GM10847 (cell line): Measurements from ENCODE around the gene RBPJL.

Experiments
- POLR2A ChIP-seq: IDR thresholded peaks from 2 replicates; pipeline ENCODE4 v1.6.1; 2011; ENCODE audit not compliant: insufficient read length; ENCODE audit errors: extremely low read depth

Gene RBPJL

GRCh38 chr20:45306431-45306982, at the start of gene RBPJL:
TSS of gene RBPJL (plus strand) at chr20:45306840. CDS start at chr20:45306923, 83 bp downstream.
- TF ChIP-seq POLR2A, result no peak

GRCh38 chr20:45257161-45257560, 49.5 kb upstream of the RBPJL start:
- TF ChIP-seq POLR2A, result no peak

- TF ChIP-seq POLR2A, result no peak
Measured at GRCh38 chr20:45257711-45258110, 48.9 kb upstream of the RBPJL start.

- TF ChIP-seq POLR2A, result no peak
Measured at GRCh38 chr20:45258259-45258658, 48.4 kb upstream of the RBPJL start.

- TF ChIP-seq POLR2A, result no peak
Measured at GRCh38 chr20:45258664-45259063, 48.0 kb upstream of the RBPJL start.

GRCh38 chr20:45263556-45264266, 42.9 kb upstream of the RBPJL start:
- no peak for TF ChIP-seq POLR2A

- no peak for TF ChIP-seq POLR2A
Measured at GRCh38 chr20:45266977-45267376, 39.7 kb upstream of the RBPJL start.

GRCh38 chr20:45268531-45268930, 38.1 kb upstream of the RBPJL start:
- TF ChIP-seq POLR2A, result no peak

GRCh38 chr20:45269056-45269455, 37.6 kb upstream of the RBPJL start:
- no peak for TF ChIP-seq POLR2A

- no peak for TF ChIP-seq POLR2A
Measured at GRCh38 chr20:45269754-45270270, 36.8 kb upstream of the RBPJL start.

GRCh38 chr20:45275338-45275737, 31.3 kb upstream of the RBPJL start:
- TF ChIP-seq POLR2A, result no peak

- no peak for TF ChIP-seq POLR2A
Measured at GRCh38 chr20:45279992-45280391, 26.6 kb upstream of the RBPJL start.

GRCh38 chr20:45282700-45283550, 23.7 kb upstream of the RBPJL start:
- TF ChIP-seq POLR2A, result no peak

- no peak for TF ChIP-seq POLR2A
Measured at GRCh38 chr20:45283551-45284057, 23.0 kb upstream of the RBPJL start.

GRCh38 chr20:45288376-45288775, 18.3 kb upstream of the RBPJL start:
- no peak for TF ChIP-seq POLR2A

GRCh38 chr20:45288860-45289259, 17.8 kb upstream of the RBPJL start:
- no peak for TF ChIP-seq POLR2A
